ENCODE measurements around the gene LGALS9.
"Not testable (repeated sequence)": the region's sequence is repeated elsewhere in the genome, so short reads cannot be mapped to it uniquely, and the experiment has no call there.

The LGALS9 gene

GRCh38 chr17:27650836-27651235 lies 19.8 kb downstream of the LGALS9 start:
- DNase-seq, result peak in 1 of 10 donors; percentile 77
- intact Hi-C loops (cut with DNase I), result loop anchor here (1.0 to 5.0 kb wide), 3 partner anchors 48 to 414 kb away; no protein-coding TSS in a partner anchor

- DNase-seq, result peak in 8 of 10 donors; percentile 53 to 93 (median 76)
- intact Hi-C loops (cut with DNase I), result loop anchor here (1.0 to 5.0 kb wide), 3 partner anchors 48 to 414 kb away; no protein-coding TSS in a partner anchor
Measured at GRCh38 chr17:27651411-27652345, 20.7 kb downstream of the LGALS9 start.

- intact Hi-C loops (cut with DNase I), result loop anchor here (5.0 kb wide), 2 partner anchors 301 to 416 kb away; no protein-coding TSS in a partner anchor
- DNase-seq, result peak in 1 of 10 donors; percentile 53
Measured at GRCh38 chr17:27653449-27653971, 22.5 kb downstream of the LGALS9 start.

GRCh38 chr17:27654136-27654535 lies 23.1 kb downstream of the LGALS9 start:
- peak in 1 of 10 donors; percentile 64 for DNase-seq
- intact Hi-C loops (cut with DNase I), result loop anchor here (2.0 to 5.0 kb wide), 3 partner anchors 107 to 417 kb away; no protein-coding TSS in a partner anchor

GRCh38 chr17:27654654-27655524 lies 23.9 kb downstream of the LGALS9 start:
- DNase-seq, result peak; percentile 50 to 95 (median 78)
- intact Hi-C loops (cut with DNase I), result loop anchor here (2.0 to 5.0 kb wide), 4 partner anchors 106 to 418 kb away; no protein-coding TSS in a partner anchor

- DNase-seq, result peak in 1 of 10 donors; percentile 63
- intact Hi-C loops (cut with DNase I), result loop anchor here (2.0 to 5.0 kb wide), 2 partner anchors 105 to 227 kb away; no protein-coding TSS in a partner anchor
Measured at GRCh38 chr17:27655525-27656111, 24.6 kb downstream of the LGALS9 start.

- DNase-seq, result not testable (repeated sequence)
- intact Hi-C loops (cut with DNase I), result loop anchor here (5.0 kb wide), 1 partner anchor 226 kb away; no protein-coding TSS in a partner anchor
Measured at GRCh38 chr17:27656620-27657019, 25.6 kb downstream of the LGALS9 start.

- peak in 1 of 10 donors; percentile 22 for DNase-seq
- intact Hi-C loops (cut with DNase I), result loop anchor here (5.0 kb wide), 1 partner anchor 225 kb away; no protein-coding TSS in a partner anchor
Measured at GRCh38 chr17:27657620-27658019, 26.6 kb downstream of the LGALS9 start.

GRCh38 chr17:27659683-27660082 lies 28.7 kb downstream of the LGALS9 start:
- peak in 1 of 10 donors; percentile 13 for DNase-seq
- intact Hi-C loops (cut with DNase I), result loop anchor here (5.0 kb wide), 1 partner anchor 223 kb away; no protein-coding TSS in a partner anchor

GRCh38 chr17:27660436-27660835 lies 29.4 kb downstream of the LGALS9 start:
- DNase-seq, result peak in 2 of 10 donors; percentile 72 to 84
- intact Hi-C loops (cut with DNase I), result no loop called here

- intact Hi-C loops (cut with DNase I), result no loop called here
- DNase-seq, result peak in 2 of 10 donors; percentile 52 to 62
Measured at GRCh38 chr17:27663936-27664605, 33.1 kb downstream of the LGALS9 start.

GRCh38 chr17:27664606-27664965 lies 33.6 kb downstream of the LGALS9 start:
- DNase-seq, result peak in 2 of 10 donors; percentile 13 to 47
- intact Hi-C loops (cut with DNase I), result no loop called here

GRCh38 chr17:27665549-27665948 lies 34.6 kb downstream of the LGALS9 start:
- intact Hi-C loops (cut with DNase I), result no loop called here
- DNase-seq, result peak in 2 of 10 donors; percentile 49 to 55

- DNase-seq, result peak in 1 of 10 donors; percentile 27
- intact Hi-C loops (cut with DNase I), result not testable (repeated sequence)
Measured at GRCh38 chr17:27666270-27666669, 35.3 kb downstream of the LGALS9 start.

GRCh38 chr17:27666831-27667560 lies 36.0 kb downstream of the LGALS9 start:
- intact Hi-C loops (cut with DNase I), result no loop called here
- peak in 1 of 10 donors; percentile 58 for DNase-seq

- peak in 1 of 10 donors; percentile 52 for DNase-seq
- intact Hi-C loops (cut with DNase I), result no loop called here
Measured at GRCh38 chr17:27667656-27668487, 36.9 kb downstream of the LGALS9 start.

GRCh38 chr17:27668488-27668823 lies 37.5 kb downstream of the LGALS9 start:
- intact Hi-C loops (cut with DNase I), result no loop called here
- peak in 1 of 10 donors; percentile 44 for DNase-seq

All from posterior cingulate gyrus (tissue), 11 donors.